ENCODE data around the gene LARGE2. TPM values are rescaled to one million over a fixed set of nuclear protein-coding genes. Genes with fewer than 3 reads are reported as not detected.

Gene LARGE2
- total and polyA plus RNA-seq, 7 donors: 0.13 TPM; not detected in 6

- Histone ChIP-seq H3K27me3 (ENCODE audit: insufficient read depth in 3 of 3, low read length in 2 of 3) (peaks cover 0 to 25% (median 12%) of the 10 kb centered on the region in 3 donors), H3K4me3 (no peak overlapping the region), H3K9me3 (no peaks in the 10 kb centered on the region), H3K27ac (no peak overlapping the region), H3K36me3 (ENCODE audit: insufficient read depth in 1 of 2, low read depth in 1 of 2) (peaks cover 0 to 13% of the 10 kb centered on the region in 2 donors), H3K4me1 (peaks cover 21% of the 10 kb centered on the region)
- no peak for TF ChIP-seq CTCF (IDR thresholded peaks at IDR 0.05)
- 75 to 78% (median 77%) methylated on average over 12 to 13 of the region's 13 CpGs for WGBS, 3 donors
- intact Hi-C loops (cut with DNase I): loop anchor here (5.0 to 10.0 kb wide), 2 partner anchors 48 to 55 kb away; no protein-coding TSS in a partner anchor
- ATAC-seq (no peak), DNase-seq (peak; percentile 12 to 63)
These were observed 2.5 kb upstream of the LARGE2 start for GRCh38 chr11:45919806-45920530.

GRCh38 chr11:45920531-45921477 is 1.7 kb upstream of the LARGE2 start:
- intact Hi-C loops (cut with DNase I): no loop called here
- DNase-seq: peak; percentile 2 to 26
- peaks cover 21% of the 10 kb centered on the region for H3K4me1 ChIP-seq
- no peak overlapping the region for H3K4me3 ChIP-seq
- ATAC-seq: no peak
- peaks cover 0 to 4% of the 10 kb centered on the region in 2 donors for H3K36me3 ChIP-seq (ENCODE audit: insufficient read depth in 1 of 2, low read depth in 1 of 2)
- peaks cover 0 to 33% (median 13%) of the 10 kb centered on the region in 3 donors for H3K27me3 ChIP-seq (ENCODE audit: insufficient read depth in 3 of 3, low read length in 2 of 3)
- TF ChIP-seq CTCF (IDR thresholded peaks at IDR 0.05): no peak
- no peak overlapping the region for H3K27ac ChIP-seq
- no peaks in the 10 kb centered on the region for H3K9me3 ChIP-seq
- 81 to 85% (median 85%) methylated on average over 6 of the region's 6 CpGs for WGBS, 3 donors

DNA sequence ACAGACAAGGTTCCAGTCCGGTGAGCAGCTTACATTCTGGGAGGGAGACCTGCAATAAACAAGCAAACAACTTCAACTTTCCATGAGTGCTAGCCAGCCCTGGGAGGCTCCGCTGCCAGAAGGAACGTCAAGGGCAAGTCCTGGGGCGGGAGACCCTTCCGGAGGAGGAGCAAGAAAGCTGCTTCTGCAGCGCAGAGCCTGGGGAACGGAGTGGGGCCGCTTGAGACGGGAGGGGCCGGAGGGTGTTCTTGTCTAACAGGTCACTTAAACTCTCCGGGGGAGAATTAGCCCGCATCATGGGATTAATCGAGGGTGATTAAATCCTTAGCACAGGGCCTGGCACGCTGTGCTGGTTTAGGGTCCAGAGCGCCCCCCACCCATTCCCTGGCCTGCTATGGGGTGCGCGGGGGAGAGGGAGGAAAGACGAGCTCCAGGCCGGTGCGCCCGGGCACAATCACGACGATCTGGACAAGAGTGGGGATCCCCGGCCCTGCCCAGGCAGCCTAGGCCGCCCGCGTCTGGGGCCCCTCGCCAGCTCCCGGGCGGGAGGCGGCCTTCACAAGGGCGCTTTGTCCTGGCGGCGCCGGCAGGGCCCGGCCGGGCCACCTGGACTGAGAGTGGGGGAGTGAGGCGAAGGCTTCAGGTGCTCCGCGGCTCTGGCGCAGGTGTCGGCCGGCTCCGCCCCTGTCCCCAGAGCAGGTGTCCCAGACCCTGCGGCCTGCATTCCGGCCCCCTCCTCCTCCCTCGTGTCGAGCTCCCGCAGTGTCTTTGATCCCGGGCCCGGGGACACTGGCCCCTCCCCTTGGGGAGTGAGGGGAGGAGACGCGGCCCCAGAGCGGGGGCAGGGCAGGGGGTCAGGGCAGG is 663 bp upstream of the LARGE2 start:
- H3K36me3 ChIP-seq (ENCODE audit: insufficient read depth in 1 of 2, low read depth in 1 of 2): no peaks in the 10 kb centered on the region
- H3K4me3 ChIP-seq: peak overlapping the region; percentile 52
- peaks cover 0 to 34% (median 13%) of the 10 kb centered on the region in 3 donors for H3K27me3 ChIP-seq (ENCODE audit: insufficient read depth in 3 of 3, low read length in 2 of 3)
- no peak overlapping the region for H3K27ac ChIP-seq
- DNase-seq (peak; percentile 14 to 47), ATAC-seq (no peak)
- no peaks in the 10 kb centered on the region for H3K9me3 ChIP-seq
- peaks cover 11% of the 10 kb centered on the region for H3K4me1 ChIP-seq
- intact Hi-C loops (cut with DNase I): no loop called here
- TF ChIP-seq CTCF (IDR thresholded peaks at IDR 0.05): no peak
- WGBS, 3 donors: 25 to 42% (median 31%) methylated on average over 29 to 54 of the region's 54 CpGs

Data from psoas muscle (tissue), 8 donors.